Measurements from ENCODE around the gene ZFP42.

DNA sequence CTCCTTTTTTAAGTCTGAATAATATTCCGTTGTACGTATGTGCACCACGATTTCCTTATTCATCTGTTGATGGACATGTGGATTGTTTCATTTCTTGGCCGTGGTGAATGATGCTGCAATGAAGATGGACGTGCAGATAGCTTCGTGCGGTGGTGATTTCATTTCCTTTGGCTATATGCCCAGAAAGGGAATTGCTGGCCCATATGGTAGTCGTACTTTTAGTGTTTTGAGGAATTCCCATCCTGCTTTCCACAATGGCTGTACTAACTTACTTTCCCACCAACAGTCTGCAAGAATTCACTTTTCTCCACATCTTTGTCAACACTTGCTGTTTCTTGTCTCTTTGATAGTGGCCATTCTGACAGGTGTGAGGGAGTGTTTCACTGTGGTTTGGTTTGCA is 12.8 kb downstream of the ZFP42 start:
- TF ChIP-seq, protein P1, sequence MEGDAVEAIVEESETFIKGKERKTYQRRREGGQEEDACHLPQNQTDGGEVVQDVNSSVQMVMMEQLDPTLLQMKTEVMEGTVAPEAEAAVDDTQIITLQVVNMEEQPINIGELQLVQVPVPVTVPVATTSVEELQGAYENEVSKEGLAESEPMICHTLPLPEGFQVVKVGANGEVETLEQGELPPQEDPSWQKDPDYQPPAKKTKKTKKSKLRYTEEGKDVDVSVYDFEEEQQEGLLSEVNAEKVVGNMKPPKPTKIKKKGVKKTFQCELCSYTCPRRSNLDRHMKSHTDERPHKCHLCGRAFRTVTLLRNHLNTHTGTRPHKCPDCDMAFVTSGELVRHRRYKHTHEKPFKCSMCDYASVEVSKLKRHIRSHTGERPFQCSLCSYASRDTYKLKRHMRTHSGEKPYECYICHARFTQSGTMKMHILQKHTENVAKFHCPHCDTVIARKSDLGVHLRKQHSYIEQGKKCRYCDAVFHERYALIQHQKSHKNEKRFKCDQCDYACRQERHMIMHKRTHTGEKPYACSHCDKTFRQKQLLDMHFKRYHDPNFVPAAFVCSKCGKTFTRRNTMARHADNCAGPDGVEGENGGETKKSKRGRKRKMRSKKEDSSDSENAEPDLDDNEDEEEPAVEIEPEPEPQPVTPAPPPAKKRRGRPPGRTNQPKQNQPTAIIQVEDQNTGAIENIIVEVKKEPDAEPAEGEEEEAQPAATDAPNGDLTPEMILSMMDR (IDR thresholded peaks at IDR 0.05) = no peak
- TF ChIP-seq POLR2A (IDR thresholded peaks at IDR 0.05) = no peak
